Neural cell (in vitro differentiated cells): ENCODE measurements around the gene PAPSS2. TPM values are rescaled to one million over a fixed set of nuclear protein-coding genes. Genes with fewer than 3 reads are reported as not detected.
"Not testable (repeated sequence)": the region's sequence is repeated elsewhere in the genome, so short reads cannot be mapped to it uniquely, and the experiment has no call there.

Source experiments
- H2AFZ ChIP-seq: fragments of 200-600, 300-800 bp; sonication (generic), shearing (Covaris generic); 2 replicates; pipeline ENCODE4 v1.6.0; 2014; ENCODE audit warnings: low read depth, mild to moderate bottlenecking, antibody characterized with exemption, low read length, moderate library complexity
- H3F3A ChIP-seq: fragments of 200-600 bp; shearing (Covaris generic); 2 replicates; pipeline ENCODE4 v1.6.1; 2016; ENCODE audit warnings: mild to moderate bottlenecking, moderate library complexity, mixed read lengths, antibody characterized with exemption, low read length; ENCODE audit not compliant: insufficient read depth, poor library complexity, severe bottlenecking
- H3K27ac ChIP-seq: fragments of 200-600, 300-800 bp; sonication (generic), shearing (Covaris generic); 2 replicates; pipeline ENCODE4 v1.5.1; 2014; ENCODE audit warnings: mild to moderate bottlenecking, low read length, moderate library complexity
- H3K27me3 ChIP-seq: fragments of 300-800, 200-600 bp; sonication (generic), shearing (Covaris generic); 2 replicates; pipeline ENCODE4 v1.6.0; 2014; ENCODE audit warnings: mild to moderate bottlenecking, low read depth, low read length, moderate library complexity; ENCODE audit not compliant: insufficient read depth
- H3K36me3 ChIP-seq: fragments of 300-800, 200-600 bp; sonication (generic), shearing (Covaris generic); 2 replicates; pipeline ENCODE4 v1.5.1; 2014; ENCODE audit warnings: mild to moderate bottlenecking, antibody characterized with exemption, low read length, moderate library complexity; ENCODE audit not compliant: insufficient read depth
- H3K4me2 ChIP-seq: fragments of 300-800, 200-600 bp; sonication (generic), shearing (Covaris generic); 2 replicates; pipeline ENCODE4 v1.6.0; 2014; ENCODE audit warnings: mild to moderate bottlenecking, low read length
- H3K4me3 ChIP-seq: fragments of 300-800, 200-600 bp; sonication (generic), shearing (Covaris generic); 2 replicates; pipeline ENCODE4 v1.5.1; 2014; ENCODE audit warnings: mild to moderate bottlenecking, low read length, moderate library complexity
- H3K79me2 ChIP-seq: fragments of 200-600 bp; shearing (Covaris generic); replicated peaks from 2 replicates; pipeline ENCODE4 v1.6.0; 2014; ENCODE audit warnings: mild to moderate bottlenecking, low read length, moderate library complexity; ENCODE audit not compliant: insufficient read depth
- H3K9ac ChIP-seq: fragments of 300-800, 200-600 bp; sonication (generic), shearing (Covaris generic); 2 replicates; pipeline ENCODE4 v1.6.1; 2016; ENCODE audit warnings: mild to moderate bottlenecking, low read length, mixed read lengths
- H3K9me2 ChIP-seq: fragments of 200-600 bp; shearing (Covaris generic); 2 replicates; pipeline ENCODE4 v1.6.1; 2016; ENCODE audit warnings: mild to moderate bottlenecking, low read length, mixed read lengths; ENCODE audit not compliant: insufficient read depth
- H3K9me3 ChIP-seq: fragments of 200-600, 300-800 bp; sonication (generic), shearing (Covaris generic); 2 replicates; pipeline ENCODE4 v1.6.1; 2016; ENCODE audit warnings: mild to moderate bottlenecking, mixed run types, low read length, moderate library complexity, mixed read lengths
- H4K20me1 ChIP-seq: fragments of 200-600 bp; shearing (Covaris generic); 2 replicates; pipeline ENCODE4 v1.6.1; 2016; ENCODE audit warnings: mild to moderate bottlenecking, mixed run types; ENCODE audit not compliant: insufficient read depth
- CTCF ChIP-seq: fragments of 450-650 bp; IDR thresholded peaks from 2 replicates; pipeline ENCODE4 v1.5.1; 2014; ENCODE audit warnings: antibody characterized with exemption, mild to moderate bottlenecking, moderate library complexity; ENCODE audit not compliant: poor library complexity, severe bottlenecking
- EP300 ChIP-seq: fragments of 450-650 bp; conservative IDR thresholded peaks from 2 replicates; pipeline ENCODE4 v1.6.1; 2014; ENCODE audit warnings: antibody characterized with exemption, mild to moderate bottlenecking, moderate library complexity; ENCODE audit not compliant: poor library complexity, severe bottlenecking
- EZH2 ChIP-seq: fragments of 200-600, 300-800 bp; shearing (Covaris generic), sonication (generic); IDR thresholded peaks from 2 replicates; pipeline ENCODE4 v1.6.1; 2014; ENCODE audit warnings: antibody characterized with exemption, low read length, borderline replicate concordance, mild to moderate bottlenecking; ENCODE audit not compliant: insufficient read depth, poor library complexity, severe bottlenecking
- MXI1 ChIP-seq: fragments of 450-650 bp; conservative IDR thresholded peaks from 2 replicates; pipeline ENCODE4 v1.6.1; 2014; ENCODE audit warnings: antibody characterized with exemption, mild to moderate bottlenecking; ENCODE audit not compliant: poor library complexity, severe bottlenecking
- POLR2AphosphoS5 ChIP-seq: IDR thresholded peaks from 2 replicates; pipeline ENCODE4 v1.6.1; 2012
- RAD21 ChIP-seq: fragments of 450-650 bp; conservative IDR thresholded peaks from 2 replicates; pipeline ENCODE4 v1.6.1; 2014; ENCODE audit warnings: antibody characterized with exemption, mild to moderate bottlenecking, moderate library complexity
- SMC3 ChIP-seq: fragments of 450-650 bp; conservative IDR thresholded peaks from 2 replicates; pipeline ENCODE4 v1.6.1; 2014; ENCODE audit warnings: antibody characterized with exemption, mild to moderate bottlenecking, moderate library complexity; ENCODE audit not compliant: poor library complexity
- TAF1 ChIP-seq: IDR thresholded peaks from 2 replicates; pipeline ENCODE4 v1.6.1; 2012; ENCODE audit warnings: low read depth
- polyA plus RNA-seq: library from polyadenylated mRNA; depleted of rRNA; stranded (reverse); fragments of >200 nt; gene quantifications from 2 replicates; pipeline ENCODE4 v1.2.3, GENCODE V29; 2014
- TF ChIP-seq, protein P1 (sequence below): IDR thresholded peaks from 2 replicates; pipeline ENCODE4 v1.6.1; 2012; ENCODE audit warnings: borderline replicate concordance

The PAPSS2 gene
- polyA plus RNA-seq, 1 donor from 2014 or later = 0.24 TPM

- Histone ChIP-seq H3K9me3 (no peaks in the 10 kb centered on the region), H3K9me2 (no peaks in the 10 kb centered on the region), H3K9ac (no peak overlapping the region), H3K27me3 (no peaks in the 10 kb centered on the region), H3K4me3 (no peak overlapping the region), H2AFZ (no peak overlapping the region), H3K4me2 (no peak overlapping the region), H4K20me1 (no peaks in the 10 kb centered on the region), H3F3A (no peaks in the 10 kb centered on the region), H3K79me2 (no peaks in the 10 kb centered on the region), H3K36me3 (no peaks in the 10 kb centered on the region), H3K27ac (no peak overlapping the region)
- TF ChIP-seq, protein P1, sequence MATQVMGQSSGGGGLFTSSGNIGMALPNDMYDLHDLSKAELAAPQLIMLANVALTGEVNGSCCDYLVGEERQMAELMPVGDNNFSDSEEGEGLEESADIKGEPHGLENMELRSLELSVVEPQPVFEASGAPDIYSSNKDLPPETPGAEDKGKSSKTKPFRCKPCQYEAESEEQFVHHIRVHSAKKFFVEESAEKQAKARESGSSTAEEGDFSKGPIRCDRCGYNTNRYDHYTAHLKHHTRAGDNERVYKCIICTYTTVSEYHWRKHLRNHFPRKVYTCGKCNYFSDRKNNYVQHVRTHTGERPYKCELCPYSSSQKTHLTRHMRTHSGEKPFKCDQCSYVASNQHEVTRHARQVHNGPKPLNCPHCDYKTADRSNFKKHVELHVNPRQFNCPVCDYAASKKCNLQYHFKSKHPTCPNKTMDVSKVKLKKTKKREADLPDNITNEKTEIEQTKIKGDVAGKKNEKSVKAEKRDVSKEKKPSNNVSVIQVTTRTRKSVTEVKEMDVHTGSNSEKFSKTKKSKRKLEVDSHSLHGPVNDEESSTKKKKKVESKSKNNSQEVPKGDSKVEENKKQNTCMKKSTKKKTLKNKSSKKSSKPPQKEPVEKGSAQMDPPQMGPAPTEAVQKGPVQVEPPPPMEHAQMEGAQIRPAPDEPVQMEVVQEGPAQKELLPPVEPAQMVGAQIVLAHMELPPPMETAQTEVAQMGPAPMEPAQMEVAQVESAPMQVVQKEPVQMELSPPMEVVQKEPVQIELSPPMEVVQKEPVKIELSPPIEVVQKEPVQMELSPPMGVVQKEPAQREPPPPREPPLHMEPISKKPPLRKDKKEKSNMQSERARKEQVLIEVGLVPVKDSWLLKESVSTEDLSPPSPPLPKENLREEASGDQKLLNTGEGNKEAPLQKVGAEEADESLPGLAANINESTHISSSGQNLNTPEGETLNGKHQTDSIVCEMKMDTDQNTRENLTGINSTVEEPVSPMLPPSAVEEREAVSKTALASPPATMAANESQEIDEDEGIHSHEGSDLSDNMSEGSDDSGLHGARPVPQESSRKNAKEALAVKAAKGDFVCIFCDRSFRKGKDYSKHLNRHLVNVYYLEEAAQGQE = no peak
- no peak for TF ChIP-seq CTCF
- no peak for TF ChIP-seq RAD21
- TF ChIP-seq MXI1 = no peak
- TF ChIP-seq EZH2 = no peak
- TF ChIP-seq TAF1 = no peak
- TF ChIP-seq EP300 = no peak
- TF ChIP-seq SMC3 = no peak
- TF ChIP-seq POLR2AphosphoS5 = no peak
Measured at GRCh38 chr10:87643920-87644319, 15.8 kb upstream of the PAPSS2 start.

DNA sequence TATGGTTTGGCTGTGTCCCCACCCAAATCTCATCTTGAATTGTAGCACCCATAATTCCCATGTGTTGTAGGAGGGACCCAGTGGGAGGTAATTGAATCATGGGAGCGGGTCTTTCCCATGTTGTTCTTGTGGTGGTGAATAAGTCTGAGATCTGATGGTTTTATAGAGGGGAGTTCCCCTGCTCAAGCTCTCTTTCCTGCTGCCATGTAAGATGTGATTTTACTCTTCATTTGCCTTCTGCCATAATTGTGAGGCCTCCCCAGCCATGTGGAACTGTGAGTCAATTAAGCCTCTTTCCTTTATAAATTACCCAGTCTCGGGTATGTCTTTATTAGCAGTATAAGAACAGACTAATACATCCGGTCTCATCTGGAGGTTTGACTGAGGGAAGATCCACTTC lies 15.2 kb upstream of the PAPSS2 start:
- not testable (repeated sequence) for H3K27ac ChIP-seq, H3K4me3 ChIP-seq, H3K9ac ChIP-seq, H4K20me1 ChIP-seq, H3K79me2 ChIP-seq, H3K9me3 ChIP-seq, H2AFZ ChIP-seq, H3K4me2 ChIP-seq, H3K9me2 ChIP-seq, H3K36me3 ChIP-seq, H3F3A ChIP-seq, H3K27me3 ChIP-seq
